HG02588 (cell line): ENCODE results near the gene FLOT1.

Experiments
- ATAC-seq: cut with Tn5 transposase; IDR thresholded peaks from one replicate; pipeline ENCODE4 v1.9.1; 2021; ENCODE audit warnings: mild to moderate bottlenecking, moderate library complexity; ENCODE audit not compliant: unreplicated experiment

The FLOT1 gene

GRCh38 chr6:30705620-30706019 lies 36.9 kb downstream of the FLOT1 start:
- ATAC-seq: no peak

GRCh38 chr6:30703821-30704220 lies 38.7 kb downstream of the FLOT1 start:
- no peak for ATAC-seq

- no peak for ATAC-seq
Observed at GRCh38 chr6:30703011-30703410, 39.5 kb downstream of the FLOT1 start.

- no peak for ATAC-seq
Observed at GRCh38 chr6:30700340-30700739, 42.1 kb downstream of the FLOT1 start.

GRCh38 chr6:30696432-30696831 lies 46.1 kb downstream of the FLOT1 start:
- no peak for ATAC-seq

- ATAC-seq: no peak
Observed at GRCh38 chr6:30691208-30691847, 51.2 kb downstream of the FLOT1 start.

DNA sequence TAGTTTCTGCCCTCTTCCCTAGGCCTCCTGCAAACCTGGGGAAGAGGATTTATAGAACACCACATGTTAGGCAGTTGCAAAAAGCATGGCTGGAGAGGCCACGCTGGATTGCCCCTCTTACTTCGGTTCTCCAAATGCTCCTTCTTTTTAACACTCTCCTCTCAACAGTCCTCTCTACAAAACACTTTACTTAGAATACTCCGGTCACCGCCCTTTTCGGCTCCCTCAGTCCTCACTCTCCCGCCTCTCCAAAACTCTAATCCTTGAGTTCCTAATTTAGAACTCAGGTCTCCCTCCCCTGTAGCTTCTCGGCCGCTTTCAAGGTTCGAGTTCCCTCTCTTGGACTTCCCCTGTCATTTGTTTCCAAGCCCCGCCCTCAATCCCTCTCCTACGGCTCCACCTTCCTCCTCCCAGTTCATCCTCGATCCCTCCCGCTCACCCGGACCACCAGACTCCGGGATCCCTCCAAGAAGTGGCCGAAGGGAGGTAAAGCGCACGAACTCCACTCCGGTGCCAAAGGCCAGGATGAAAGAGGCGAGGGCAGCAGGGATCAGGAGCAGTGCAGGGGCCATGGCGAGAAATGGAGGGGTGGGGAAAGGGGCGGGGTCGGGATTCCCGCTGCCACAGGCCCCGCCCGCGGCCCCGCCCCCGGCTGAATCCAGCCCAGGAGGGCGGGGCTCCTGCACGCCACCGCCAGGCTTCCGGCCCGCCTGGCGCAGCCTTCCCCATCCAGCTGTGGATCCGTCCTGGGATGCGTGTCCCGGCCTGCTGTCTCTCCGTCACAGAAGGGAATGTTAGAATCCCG lies 51.9 kb downstream of the FLOT1 start, which contains the start of gene NRM:
NRM (minus strand) TSS at position 582 of the 805 bp plus-strand sequence; CDS start at position 572, 10 bp downstream.
- peak; percentile 30 for ATAC-seq

DNA sequence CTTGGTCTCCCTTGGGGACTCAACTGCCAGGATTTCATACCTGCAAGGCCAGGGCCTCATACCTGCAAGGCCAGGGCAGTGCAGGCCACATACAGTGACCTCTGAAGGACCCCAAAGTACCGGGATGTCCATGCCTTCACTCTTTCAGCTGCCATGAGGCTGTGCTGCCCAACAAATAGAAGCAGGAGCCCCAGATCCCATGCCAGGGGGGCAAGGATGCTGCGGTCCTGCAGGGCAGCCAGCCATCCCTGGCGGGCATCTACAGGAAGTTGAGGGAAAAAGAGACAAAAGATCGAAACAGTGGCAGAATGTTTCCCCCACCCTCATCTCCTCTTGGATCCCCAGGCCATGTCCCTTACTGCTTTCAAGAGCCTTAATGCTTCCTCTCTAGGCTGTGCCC lies 52.5 kb downstream of the FLOT1 start:
- no peak for ATAC-seq

GRCh38 chr6:30689022-30689865 lies 53.2 kb downstream of the FLOT1 start:
- ATAC-seq: no peak

- no peak for ATAC-seq
Observed at GRCh38 chr6:30688569-30688968, 53.9 kb downstream of the FLOT1 start.

- ATAC-seq: no peak
Observed at GRCh38 chr6:30687659-30688431, 54.6 kb downstream of the FLOT1 start.

GRCh38 chr6:30686908-30687658 lies 55.4 kb downstream of the FLOT1 start:
- ATAC-seq: peak; percentile 38

DNA sequence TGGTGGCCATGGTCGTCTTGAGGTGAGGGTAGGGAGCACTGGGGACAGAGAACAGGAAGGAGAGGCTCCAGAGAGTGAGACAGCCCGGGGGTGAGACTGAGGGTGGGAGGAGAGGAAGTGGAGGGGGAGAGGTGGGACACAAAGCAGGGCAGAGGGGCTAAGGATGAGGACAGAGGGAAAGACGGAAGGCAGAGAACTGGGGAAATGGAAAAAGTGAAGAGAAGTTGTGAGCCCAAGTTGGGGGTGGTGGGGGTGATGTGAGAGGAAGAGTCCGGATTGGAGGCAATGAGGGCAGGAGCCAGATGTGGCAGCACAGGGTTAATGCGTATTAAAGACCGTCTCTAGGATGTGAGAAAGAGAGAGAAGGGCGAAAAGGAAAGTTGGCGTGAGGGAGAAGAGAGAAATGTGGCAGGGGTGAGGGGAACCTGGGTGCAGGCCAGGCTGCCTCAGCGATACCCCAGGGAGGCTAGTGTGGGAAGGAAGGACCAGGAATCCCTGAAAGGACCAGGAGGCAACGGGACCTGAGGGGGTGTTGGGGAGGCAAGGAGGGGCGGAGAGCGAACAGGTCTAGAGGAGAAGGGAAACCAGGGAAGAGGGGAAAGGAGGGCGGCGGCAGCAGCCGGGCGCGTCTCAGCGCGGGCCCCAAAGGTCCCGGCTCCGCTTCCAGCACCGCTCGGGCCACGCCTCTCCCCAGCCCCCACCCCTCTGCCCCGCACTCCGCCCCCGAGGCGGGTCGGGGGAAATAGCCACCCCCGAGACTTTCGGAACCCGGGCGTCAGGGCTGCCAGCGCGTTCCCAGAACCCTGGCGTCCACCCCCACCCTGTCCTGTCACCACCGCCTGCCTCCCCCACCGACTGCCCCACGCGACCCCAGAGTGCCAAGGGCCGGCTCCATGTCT lies 56.2 kb downstream of the FLOT1 start, which contains the start of gene PPP1R18:
PPP1R18 (minus strand) TSS at position 637 of the 899 bp plus-strand sequence; CDS start at position 10, 627 bp downstream.
- ATAC-seq: peak; percentile 24

- no peak for ATAC-seq
Observed at GRCh38 chr6:30685157-30686008, 57.1 kb downstream of the FLOT1 start.

- no peak for ATAC-seq
Observed at GRCh38 chr6:30684386-30685156, 57.9 kb downstream of the FLOT1 start.

- no peak for ATAC-seq
Observed at GRCh38 chr6:30683980-30684338, 58.5 kb downstream of the FLOT1 start.
